Inflammatory macrophage treated with lipopolysaccharide for 1 hour (primary cell): ENCODE data around the gene PEAK1.
A peak's percentile ranks its signal among the peaks of the same experiment; 100 is the strongest.

Source experiments
- DNase-seq, 2 donors: peaks; one replicate each; pipeline ENCODE4 v3.0.0-alpha.2; 2020 to 2022

Gene PEAK1

DNA sequence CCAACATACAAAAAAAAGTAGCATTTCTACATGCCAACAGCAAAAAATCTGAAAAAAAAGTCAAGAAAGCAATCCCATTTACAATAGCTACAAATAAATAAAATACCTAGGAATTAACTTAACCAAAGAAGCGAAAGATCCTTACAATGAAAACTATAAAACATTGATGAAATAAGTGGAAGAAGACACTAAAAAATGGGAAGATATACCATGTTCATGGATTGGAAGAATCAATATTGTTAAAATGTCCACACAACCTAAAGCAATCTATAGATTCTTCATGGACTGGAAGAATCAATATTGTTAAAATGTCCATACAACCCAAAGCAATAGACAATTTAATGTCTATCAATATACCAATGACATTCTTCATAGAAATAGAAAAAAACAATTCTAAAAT lies 21.0 kb downstream of the PEAK1 start:
- no peak for DNase-seq

DNA sequence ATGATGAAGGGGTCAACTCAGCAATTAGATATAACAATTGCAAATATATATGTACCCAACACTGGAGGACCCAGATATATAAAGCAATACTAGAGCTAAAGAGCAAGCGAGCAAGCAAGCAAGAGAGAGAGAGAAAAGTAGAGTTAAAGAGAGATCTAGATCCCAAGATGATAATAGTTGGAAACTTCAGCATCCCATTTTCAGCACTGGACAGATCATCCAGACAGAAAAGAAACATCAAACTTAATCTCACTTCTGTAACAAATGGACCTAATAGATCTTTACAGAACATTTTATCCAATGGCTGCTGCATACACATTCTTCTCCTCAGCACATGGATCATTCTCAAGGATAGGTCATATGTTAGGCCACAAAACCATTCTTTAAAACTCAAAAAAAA lies 23.2 kb downstream of the PEAK1 start:
- DNase-seq: no peak

DNA sequence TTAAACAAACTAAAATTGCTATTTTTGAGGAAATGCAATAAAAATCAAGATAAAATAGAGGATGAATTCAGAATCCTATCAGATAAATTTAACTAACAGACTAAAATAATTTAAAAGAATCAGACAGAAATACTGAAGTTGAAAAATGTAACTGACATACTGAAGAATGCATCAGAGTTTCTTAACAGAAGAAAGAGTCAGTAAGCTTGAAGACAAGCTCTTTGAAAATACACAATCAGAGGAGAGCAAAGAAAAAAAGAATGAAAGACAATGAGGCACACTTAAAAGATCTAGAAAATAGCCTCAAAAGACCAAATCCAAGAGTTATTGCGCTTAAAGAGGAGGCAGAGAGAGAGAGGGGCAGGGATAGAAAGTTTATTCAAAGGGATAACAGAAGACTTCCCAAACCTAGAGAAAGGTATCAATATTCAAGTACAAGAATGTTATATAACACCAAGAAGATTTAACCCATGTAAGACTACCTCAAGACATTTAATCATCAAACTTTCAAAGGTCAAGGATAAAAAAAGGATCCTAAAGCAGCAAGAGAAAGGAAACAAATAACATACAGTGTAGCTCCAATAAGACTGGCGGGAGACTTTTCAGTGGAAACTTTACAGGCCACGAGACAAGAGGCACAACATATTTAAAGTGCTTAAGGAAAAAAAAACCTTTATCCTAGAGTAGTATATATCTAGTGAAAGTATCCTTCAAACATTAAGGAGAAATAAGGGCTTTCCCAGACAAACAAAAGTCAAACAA lies 24.7 kb downstream of the PEAK1 start:
- no peak for DNase-seq

DNA sequence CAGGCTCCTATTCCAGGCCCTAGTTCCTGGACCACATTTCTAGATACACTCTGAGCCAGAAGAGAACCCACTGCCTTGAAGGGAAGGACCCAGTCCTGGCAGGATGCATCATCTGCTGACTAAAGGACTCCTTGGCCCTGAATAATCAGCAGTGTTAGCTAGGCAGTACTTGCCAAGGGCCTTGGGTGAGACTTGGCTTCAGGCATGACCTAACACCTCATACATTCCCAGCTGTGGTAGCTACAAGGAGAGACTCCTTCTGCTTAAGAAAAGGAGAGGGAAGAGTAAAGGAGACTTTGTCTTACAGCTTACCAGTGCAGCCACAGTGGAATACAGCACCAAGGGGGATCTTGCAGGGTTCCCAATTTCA lies 26.4 kb downstream of the PEAK1 start:
- DNase-seq: no peak

DNA sequence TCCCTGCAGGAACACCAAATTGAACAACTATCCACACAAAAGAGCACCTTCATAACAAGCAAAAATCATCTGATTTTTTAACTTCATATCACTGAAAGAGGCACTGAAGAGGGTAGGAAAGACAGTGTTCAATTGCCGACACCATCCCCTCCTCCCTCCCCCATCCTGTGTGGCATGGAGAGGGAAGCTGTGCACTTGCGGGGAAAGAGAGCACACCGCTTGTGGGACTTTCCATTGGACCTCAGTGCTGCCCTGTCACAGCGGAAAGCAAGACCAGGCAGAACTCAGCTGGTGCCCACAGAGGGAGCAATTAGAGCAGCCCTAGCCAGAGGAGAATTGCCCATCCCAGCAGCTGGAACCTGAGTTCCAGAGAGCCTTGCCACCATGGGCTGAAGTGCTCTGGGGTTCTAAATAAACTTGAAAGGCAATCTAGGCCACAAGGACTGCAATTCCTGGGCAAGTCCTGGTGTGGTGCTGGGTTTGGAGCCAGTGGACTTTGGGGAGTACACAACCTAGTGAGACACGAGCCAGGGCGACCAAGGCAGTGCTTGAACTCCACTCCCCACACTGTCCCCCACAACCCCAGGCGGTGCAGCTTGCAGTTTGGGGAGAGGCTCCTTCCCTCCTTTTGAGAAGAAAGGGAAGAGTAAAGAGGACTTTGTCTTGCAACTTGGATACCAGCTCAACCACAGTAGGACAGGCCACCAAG lies 27.0 kb downstream of the PEAK1 start:
- no peak for DNase-seq

DNA sequence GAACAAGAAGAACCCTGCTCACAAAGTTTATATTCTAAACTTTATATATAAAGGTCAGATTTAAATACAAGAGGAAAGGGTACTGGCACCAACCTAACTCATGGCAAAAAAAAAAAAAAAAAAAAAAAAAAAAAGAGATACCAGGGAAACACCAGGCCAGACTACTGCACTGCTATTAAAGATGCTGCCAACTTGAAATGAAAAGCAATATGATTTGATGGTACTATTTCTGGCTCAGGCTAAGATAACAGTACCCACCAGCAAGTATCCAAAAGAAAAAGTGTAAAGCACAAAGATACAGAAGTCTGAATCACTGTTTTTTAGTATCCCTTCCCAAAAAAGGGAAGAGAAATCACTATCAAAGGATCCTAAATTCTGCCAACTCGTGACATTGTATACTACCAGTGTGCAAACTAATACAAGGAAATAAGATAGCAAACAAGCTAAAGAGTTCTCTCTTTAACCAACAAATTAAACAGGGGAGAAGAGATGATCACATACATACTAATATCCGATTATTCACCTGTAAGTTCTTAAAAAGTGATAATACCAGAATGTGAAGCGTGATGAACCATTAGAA lies 28.4 kb downstream of the PEAK1 start:
- no peak for DNase-seq

DNA sequence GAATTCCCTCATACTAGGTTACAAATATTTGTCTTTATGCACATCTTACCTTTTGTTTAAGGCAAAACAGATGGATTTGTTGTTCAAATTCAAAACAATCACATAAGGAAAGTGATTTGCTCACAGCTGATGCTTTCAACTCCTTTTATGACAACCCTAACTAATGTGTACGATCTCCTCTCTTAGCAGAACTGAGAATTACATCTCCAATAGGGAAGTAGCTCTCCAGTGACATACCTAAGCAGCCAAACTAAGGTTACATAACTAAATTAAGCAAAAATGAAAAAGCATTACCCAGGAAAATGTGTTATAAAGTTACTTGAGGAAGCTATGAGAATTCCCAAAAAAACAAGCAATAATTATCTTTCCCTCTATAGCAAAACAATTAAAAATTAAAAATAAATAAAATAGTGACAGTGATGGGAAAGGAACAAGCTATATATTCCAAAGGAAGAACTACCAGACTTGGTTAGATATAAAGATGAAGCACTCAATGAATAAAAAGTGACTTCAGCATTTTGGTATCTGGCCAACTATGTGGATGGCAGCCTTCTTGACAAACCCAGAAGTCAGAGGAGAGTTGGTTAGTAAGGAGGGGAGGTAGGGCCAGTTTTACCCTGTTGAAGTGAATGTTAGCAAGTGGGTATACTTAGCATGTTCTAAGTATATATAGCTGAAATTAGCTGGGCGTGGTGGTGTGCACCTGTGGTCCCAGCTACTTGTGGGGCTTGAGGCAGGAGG lies 32.4 kb downstream of the PEAK1 start:
- DNase-seq: no peak

DNA sequence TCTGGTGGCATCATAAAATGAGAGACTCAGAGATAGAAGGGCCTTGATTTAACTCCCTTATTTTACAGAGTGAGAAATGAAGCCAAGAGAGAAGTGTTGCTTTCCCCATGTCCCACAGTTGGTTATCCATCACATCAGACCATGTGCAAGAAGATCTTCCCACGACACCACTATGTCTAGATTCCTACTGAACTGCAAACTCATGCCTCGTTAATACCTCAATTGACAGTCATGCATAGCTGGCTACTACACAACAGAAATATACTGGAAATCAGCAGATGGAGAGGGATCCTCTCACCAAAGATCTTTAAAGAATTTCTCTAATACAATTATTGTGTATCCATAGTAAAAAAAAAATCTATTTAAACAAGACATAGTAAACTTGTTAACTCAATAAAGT lies 33.3 kb downstream of the PEAK1 start:
- no peak for DNase-seq

DNA sequence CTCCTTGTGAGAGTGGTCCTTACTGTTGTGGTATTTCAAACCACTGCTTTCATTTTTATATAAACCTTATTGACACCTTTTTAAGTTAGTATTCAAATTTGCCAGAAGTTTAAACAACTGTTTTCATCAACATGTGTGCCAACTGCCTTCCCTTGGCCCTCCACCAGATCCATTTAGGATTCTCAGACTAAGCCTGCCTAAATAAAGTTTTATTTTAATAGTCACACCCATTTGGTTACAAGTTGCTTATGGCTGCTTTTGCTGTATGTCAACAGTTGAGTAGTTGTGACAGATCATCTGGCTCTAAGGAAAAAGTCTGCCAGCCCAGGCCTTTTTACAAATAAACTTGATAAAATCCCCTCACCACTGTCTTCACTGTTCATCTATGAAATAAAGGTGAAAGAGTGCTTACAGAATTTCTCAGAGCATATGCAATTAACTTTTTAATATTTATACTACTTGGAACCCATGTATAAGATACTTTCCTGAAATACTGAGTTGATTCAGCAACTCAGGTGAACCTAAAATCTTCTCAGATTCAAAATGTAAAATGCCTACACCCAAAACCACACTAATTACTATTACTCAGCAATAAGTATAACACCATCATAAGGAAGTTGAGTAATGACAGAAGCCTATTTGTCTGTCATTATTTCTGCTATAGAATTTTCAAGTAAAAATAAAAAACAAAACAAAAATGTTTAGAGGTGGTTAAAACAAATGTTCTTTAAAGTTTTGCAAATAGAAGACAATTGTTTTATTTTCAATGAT lies 35.1 kb downstream of the PEAK1 start:
- no peak for DNase-seq

DNA sequence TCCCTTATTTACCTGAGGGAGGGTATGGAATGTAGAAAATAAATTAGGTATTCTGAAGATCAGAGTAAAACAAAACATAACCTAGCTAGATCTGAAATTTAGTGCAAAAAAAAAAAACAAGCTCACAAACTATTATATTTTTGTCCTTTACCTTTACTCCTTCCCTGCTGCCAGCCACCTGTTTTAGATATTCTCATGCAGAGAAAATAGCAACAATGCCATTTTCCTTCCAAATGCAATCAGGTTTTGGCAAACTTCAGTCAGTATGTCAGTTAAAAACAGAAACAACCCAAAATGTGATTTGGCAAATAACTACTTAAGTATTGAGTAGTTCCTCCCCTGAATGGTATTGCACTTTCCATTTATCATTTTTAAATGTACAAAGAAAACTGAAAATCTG lies 35.8 kb downstream of the PEAK1 start:
- no peak for DNase-seq

DNA sequence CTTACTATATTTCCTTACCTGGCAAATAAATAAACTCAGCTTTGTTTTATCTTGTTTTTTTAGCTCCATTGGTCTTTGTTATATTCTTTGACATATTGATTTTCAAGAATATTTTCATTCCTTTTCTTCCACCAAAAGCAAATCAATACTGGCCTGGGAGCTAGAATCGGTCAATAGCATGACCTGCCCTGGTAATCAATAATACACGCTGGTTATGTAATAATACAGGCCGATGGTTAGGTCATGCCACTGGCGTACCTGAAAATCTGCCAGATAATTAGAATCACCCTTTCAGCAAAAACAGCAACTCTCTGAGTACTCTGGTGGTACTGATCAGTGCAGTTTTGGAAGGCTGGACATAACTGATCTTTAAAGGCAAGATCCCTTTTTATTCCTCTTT lies 39.9 kb downstream of the PEAK1 start:
- DNase-seq: no peak

DNA sequence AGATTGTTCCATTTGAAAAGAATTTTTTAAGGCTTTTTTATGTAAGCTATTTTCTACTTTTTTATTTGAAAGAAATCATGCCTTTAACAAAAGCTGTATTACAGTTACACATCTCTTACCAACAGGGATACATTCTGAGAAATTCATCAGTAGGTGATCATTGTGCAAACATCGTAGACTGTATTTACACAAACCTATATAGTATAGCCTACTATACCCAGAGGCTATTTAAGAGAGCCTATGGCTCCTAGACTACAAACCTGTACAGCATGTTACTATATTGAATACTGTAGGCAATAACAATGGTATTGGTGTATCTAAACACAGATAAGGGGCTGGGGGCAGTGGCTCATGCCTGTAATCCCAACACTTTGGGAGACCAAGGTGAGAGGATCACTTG lies 43.1 kb downstream of the PEAK1 start:
- DNase-seq: no peak

DNA sequence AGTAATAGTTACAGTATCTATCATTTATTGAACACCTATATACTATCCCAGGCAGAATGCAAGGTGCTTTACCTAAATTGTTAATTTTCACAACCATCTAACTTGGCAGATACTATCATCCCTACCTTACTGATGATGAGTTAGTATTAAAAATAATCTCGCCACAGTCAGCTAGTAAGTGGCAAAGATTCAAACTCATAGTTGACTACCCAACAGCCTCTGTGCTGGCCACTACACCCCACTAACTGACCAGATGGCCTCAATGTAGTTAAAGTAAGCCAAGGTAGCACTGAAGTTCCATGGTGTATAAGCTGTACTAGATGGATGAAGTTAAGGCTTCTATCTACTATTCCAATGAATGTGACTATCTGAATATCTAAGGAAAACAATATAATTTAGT lies 44.8 kb downstream of the PEAK1 start:
- no peak for DNase-seq

DNA sequence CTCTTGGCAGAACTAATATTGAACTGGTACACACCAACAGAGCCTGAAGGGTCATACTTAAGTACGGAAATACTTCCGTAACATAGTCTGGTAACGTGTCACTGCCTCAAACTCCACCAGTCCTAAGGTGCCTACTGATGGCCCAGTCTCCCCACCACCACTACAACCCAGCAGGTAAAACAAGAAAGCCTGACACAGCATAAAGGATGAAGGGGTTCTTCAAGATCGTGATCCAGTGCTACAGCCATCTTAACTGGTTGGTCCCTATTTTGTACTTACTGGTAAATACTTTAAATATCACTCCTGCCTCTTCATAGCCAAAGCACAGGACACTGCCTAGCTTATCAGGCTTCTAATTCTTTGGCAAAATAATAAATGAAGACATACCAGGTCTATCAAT lies 46.5 kb downstream of the PEAK1 start:
- DNase-seq: no peak

DNA sequence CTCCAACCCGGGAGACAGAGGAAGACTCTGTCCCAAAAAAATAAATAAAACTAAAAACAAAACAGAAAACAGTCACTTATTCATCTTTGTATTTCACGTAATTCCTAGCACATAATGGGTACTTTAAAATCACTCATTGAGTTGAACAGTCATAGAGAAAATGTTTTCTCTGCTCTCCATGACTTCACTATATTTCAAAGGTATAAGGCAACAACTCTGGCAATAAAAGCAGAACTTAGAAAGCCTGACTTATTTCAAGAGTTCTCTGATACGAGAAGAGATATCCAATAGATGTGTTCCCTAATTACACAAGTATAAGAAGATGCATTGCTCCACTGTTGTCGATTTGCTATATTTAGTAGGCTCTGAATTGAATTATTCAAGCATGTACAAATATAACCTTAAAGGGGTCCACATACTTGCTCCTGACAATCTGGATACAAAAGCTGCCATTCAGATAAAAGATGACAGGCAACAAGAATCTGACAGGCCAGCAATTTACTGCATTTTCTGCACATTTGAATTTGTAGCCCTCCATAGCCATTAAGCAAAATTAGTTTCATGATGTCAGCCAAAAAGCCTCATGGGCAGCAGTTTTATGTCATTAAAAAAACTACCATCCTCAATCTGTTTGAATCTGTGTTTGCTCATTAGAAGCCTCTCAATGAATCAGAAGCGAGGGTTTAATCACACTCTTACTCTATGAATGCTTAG lies 47.9 kb downstream of the PEAK1 start:
- peak in 1 of 2 donors; percentile 8 for DNase-seq

DNA sequence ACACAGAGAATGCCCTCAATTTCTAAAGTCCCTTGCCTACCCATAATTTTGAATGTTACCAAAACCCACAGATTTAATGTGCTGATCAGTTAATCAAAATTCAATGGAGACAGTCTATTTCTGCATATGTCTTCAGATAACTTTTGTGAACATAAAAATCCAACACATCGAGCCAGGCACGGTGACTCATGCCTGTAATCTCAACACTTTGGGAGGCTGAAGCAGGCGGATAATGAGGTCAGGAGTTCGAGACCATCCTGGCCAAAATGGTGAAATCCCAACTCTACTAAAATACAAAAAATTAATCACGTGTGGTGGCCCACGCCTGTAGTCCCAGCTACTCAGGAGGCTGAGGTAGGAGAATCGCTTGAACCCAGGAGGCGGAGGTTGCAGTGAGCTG lies 49.3 kb downstream of the PEAK1 start:
- DNase-seq: no peak

DNA sequence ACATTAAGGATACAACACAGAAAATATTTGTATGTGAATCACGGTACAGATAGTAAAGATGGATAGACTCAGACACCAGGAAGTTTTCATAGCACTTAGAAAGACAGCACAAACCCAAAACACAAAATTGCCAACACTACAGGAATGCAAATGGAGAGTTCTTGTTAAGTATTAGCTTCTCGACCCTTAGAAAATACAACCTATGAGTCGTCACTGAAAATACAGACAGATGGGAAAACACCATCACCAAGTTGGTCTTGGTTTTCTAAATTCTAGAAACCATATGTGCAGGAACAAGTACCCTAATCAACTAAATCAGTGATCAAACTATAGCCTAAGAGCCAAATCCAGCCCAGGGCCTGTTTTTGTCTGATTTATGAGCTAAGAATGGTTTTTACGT lies 50.7 kb downstream of the PEAK1 start:
- DNase-seq: no peak

DNA sequence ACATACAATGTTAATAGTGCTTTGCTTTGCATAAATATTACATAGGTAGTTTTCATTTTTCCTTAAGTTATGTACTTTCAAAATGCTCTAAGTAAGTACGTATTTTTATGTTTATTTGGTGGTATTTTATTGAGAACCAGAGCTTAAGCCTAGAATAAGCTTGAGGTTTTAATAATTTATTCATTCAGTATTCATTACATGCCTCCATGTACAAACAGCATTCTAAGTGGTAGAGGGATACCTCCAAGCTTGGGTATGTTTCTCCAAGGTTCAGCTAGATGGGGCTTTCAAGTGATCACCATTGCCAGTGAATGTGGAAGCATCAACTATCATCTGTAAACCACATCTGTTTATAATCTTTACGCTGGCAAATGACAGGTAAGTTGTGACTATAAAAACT lies 52.3 kb downstream of the PEAK1 start:
- DNase-seq: no peak

DNA sequence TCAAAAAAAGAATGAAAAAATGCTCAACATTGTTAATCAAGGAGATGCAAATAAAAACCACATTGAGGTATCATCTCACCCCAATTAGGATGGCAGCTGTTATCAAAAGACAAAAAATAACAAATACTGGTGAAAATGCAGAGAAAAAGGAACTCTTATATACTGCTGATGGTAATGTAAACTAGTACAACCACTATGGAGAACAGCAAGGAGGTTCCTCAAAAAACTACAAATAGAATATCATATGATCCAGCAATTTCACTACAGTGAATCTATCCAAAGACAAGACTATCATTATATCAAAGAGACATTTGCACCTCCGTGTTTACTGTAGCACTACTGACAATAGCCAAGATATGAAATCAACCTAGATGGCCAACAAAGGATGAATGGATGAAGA lies 58.4 kb downstream of the PEAK1 start:
- no peak for DNase-seq

DNA sequence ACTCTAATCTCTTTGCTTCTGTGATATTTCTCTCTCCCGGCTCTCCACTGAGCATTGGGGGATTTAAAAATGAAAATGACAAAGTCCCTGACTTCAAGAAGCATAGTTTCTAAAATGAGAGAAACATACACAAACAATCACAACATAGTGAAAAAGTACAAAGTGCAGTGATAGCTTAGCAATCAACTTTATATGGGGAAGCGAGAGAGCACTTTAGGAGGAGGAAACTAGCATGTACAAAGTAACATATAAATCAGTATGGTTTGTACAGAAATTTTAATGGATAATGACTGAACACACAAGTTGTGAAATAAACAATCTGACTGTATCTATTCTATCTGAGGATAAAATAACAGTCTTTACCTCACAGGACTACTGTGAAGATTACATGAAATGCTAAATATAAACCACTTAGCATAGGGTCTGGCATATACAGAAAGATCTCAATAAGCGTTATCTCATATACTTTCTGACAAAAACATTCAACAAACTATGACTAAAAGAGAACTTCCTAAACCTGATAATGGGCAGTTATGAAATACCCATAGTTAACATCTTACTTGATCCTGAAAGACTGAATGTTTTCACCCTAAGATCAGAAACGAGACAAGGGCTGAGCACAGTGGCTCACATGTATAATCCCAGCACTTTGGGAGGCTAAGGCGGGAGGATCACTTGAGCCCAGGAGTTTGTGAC lies 61.2 kb downstream of the PEAK1 start:
- no peak for DNase-seq

DNA sequence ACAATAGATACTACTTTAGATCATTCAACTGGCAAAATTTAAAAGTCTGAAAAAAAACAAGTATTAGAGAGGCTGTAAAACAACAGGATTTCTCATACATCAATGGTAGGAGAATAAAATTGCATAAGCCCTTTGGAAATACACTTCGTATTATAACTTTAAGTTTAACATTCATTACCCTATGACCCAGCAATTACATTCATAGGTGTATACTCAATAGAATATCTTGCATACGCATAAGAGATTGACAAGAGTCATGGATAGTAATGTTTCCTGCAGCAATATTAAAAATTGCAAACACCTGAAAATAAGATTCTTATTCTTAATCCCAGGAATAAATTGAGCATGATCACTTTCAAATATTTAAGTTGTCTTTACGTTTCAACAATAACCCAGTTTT lies 63.6 kb downstream of the PEAK1 start:
- DNase-seq: no peak

DNA sequence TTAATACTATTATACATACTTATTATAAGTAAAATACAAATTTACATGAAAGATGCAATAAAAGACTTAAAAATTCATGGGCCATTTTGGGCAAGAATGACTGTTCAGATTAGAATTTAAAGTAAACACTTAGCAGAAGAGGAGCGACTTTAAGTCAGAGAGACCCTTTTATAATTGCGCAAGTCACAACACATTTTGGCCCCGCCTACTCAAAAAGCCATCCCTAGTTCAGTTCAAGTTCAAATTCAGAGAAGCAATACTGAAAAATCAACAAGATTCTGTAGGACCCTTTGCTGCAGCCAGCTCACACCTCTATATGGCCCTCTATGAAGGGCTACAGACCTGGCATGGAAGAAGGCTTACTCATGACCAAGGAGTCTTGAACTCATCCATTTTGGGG lies 64.6 kb downstream of the PEAK1 start:
- DNase-seq: no peak
